ENCODE results near the gene KRT32.

Gene KRT32

GRCh38 chr17:41466988-41467387, at the start of gene KRT32:
KRT32 (minus strand) TSS chr17:41467386; CDS start chr17:41467325, 61 bp downstream.
- no peak for DNase-seq

GRCh38 chr17:41516830-41517283, 49.7 kb upstream of the KRT32 start:
- DNase-seq = no peak

GRCh38 chr17:41516147-41516829, 49.1 kb upstream of the KRT32 start:
- no peak for DNase-seq

GRCh38 chr17:41513168-41513547, 46.0 kb upstream of the KRT32 start:
- peak; percentile 92 for DNase-seq

- no peak for DNase-seq
Measured at GRCh38 chr17:41512546-41513167, 45.5 kb upstream of the KRT32 start.

- DNase-seq = no peak
Measured at GRCh38 chr17:41511716-41512115, 44.5 kb upstream of the KRT32 start.

GRCh38 chr17:41511116-41511515, 43.9 kb upstream of the KRT32 start:
- DNase-seq = no peak

- no peak for DNase-seq
Measured at GRCh38 chr17:41510251-41511065, 43.3 kb upstream of the KRT32 start.

GRCh38 chr17:41507315-41507880, 40.2 kb upstream of the KRT32 start:
- no peak for DNase-seq

GRCh38 chr17:41505809-41506767, 38.9 kb upstream of the KRT32 start:
- DNase-seq = no peak

GRCh38 chr17:41505007-41505808, 38.0 kb upstream of the KRT32 start, which contains the start of gene KRT13:
KRT13 (minus strand) TSS chr17:41505612; CDS start chr17:41505550, 62 bp downstream.
- DNase-seq = no peak

- no peak for DNase-seq
Measured at GRCh38 chr17:41504246-41504977, 37.2 kb upstream of the KRT32 start.

- no peak for DNase-seq
Measured at GRCh38 chr17:41503202-41503601, 36.0 kb upstream of the KRT32 start.

- no peak for DNase-seq
Measured at GRCh38 chr17:41500131-41500911, 33.1 kb upstream of the KRT32 start.

GRCh38 chr17:41499714-41500113, 32.5 kb upstream of the KRT32 start:
- DNase-seq = no peak

- DNase-seq = no peak
Measured at GRCh38 chr17:41498276-41498675, 31.1 kb upstream of the KRT32 start.

GRCh38 chr17:41496803-41497484, 29.8 kb upstream of the KRT32 start:
- peak; percentile 24 for DNase-seq

- no peak for DNase-seq
Measured at GRCh38 chr17:41494524-41494923, 27.3 kb upstream of the KRT32 start.

GRCh38 chr17:41492771-41493170, 25.6 kb upstream of the KRT32 start:
- DNase-seq = peak; percentile 76

All from COR-L47 (cell line).